GM18517 (cell line): ENCODE measurements around the gene GNG14.
"Not testable (repeated sequence)": the region's sequence is repeated elsewhere in the genome, so short reads cannot be mapped to it uniquely, and the experiment has no call there.

Experiments used
- ATAC-seq: cut with Tn5 transposase; IDR thresholded peaks from one replicate; pipeline ENCODE4 v1.9.1; 2021; ENCODE audit warnings: mild to moderate bottlenecking, moderate library complexity; ENCODE audit not compliant: unreplicated experiment

GNG14 gene

DNA sequence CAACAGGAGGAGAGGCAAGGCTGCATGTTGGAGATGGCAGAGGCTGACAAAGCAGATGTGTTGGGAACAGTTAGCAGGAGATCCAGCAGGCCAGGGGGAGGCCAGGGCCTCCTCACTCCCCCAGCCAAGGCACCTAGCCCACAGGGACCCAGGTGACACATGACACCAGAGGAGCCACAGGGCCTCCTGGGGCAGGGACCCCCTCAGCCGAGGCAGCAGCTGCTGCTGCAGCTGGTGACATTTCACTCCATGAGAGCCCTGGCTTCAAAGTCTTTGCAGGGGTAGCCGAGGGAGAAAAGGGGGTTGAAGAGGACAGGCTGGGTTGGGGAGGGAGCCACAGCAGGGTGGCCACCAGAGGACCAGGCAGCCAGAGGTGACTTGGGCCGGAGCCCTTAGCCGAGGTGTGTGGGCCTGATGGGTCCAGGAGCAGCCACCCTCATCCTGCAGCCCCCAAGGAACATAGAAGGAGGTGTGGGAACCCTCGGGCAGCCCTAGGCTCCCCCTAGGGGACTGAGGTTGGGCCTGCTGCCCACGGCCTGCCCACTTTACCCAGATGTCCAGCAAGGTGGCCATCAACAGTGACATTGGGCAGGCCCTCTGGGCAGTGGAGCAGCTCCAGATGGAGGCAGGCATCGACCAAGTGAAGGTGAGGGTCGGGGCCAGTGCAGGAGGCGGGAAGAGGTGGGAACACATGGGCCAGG is at the start of gene GNG14:
GNG14 (plus strand) TSS at position 503 of the 701 bp plus-strand sequence; CDS start at position 554, 51 bp downstream.
- ATAC-seq, result no peak

DNA sequence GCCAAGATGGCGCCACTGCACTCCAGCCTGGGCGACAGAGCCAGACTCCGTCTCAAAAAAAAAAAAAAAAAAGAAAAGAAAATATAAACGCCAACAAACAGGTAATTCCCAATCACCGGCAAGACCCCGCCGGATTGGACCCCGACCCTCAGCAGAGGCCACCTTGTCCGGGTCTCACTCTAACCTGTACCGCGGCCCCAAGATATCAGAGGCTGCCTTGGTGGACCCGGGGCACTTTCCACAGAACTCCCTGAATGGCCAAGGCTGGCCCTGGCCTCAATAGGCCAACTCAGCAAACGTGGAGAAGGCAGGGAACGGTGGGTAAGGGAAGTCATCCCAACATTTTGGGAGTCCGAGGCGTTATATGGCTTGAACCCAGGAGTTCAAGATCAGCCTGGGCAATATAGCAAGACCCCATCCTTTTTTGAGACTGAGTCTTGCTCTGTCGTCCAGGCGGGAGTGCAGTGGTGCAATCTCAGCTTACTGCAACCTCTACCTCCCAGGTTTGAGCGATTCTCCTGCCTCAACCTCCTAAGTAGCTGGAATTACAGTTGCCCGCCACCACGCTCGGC is 49.1 kb upstream of the GNG14 start:
- ATAC-seq, result no peak

DNA sequence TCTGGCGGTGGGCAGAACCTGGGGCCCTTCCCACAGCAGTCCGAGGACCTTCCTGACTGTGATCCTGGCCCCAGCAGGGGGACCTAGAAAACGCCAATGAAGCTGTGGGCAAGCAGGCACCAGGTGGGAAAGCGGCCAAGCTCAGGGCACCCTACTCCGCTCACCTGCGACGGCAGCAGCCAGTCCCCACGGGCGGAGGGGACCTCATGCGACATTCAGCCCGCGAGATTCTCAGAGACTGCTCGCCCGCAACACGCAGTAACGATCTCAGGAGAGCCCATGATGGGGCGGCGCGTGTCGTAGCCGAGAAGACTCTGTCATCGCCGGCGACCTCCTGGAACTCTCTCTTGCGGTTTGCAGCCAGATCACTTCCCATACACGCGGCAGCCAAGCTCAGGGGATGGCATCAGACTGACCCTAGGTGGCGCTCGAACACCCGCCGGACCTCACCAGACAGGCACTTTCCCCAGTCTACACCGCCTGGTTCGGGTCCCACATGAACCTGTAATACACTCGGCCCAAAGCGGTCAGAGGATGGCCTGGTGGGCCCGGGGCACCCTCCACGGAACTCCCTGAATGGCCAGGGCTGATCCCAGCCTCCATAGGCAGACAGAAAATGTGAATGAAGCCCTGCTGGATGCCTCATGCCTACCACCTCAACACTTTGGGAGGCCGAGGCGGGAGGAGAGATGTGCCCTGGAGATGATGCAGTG is 47.7 kb upstream of the GNG14 start:
- no peak for ATAC-seq

DNA sequence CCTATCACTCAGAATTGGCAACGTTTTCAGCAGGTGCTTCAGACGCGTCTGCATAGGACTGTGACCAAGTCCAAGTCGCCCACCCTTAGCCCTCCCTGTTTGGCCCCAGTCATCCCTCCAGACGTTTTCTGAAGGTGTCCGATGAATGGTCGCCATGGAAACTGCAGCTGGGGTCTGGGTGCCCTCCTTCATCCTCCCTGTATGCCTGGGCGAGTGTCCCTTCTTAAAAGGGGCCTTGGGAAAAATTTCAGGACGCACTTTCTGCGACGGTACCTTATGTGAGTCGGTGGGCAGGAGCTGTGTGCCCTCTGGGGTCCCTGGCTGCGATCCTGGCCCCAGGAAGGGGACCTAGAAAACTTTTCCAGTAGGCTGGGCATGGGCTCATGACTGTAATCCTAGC is 46.3 kb upstream of the GNG14 start:
- ATAC-seq, result no peak

DNA sequence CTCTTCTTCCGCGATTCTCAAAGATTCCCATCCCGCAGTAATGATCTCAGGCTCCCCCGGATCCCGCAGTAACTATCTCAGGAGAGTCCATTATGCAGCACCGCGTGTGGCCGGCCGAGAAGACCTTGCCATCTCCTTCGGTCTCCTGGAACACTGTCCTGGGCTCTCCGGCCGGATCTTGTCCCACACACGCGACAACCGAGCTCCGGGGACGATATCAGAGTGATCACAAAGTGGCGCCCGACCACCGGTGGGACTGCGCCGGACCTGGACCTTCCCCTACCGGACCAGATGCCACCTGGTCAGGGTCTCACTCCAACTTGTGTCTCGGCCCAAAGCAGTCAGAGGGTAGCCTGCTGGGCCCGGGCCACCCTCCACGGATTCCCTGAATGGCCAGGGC is 45.3 kb upstream of the GNG14 start:
- ATAC-seq, result no peak

DNA sequence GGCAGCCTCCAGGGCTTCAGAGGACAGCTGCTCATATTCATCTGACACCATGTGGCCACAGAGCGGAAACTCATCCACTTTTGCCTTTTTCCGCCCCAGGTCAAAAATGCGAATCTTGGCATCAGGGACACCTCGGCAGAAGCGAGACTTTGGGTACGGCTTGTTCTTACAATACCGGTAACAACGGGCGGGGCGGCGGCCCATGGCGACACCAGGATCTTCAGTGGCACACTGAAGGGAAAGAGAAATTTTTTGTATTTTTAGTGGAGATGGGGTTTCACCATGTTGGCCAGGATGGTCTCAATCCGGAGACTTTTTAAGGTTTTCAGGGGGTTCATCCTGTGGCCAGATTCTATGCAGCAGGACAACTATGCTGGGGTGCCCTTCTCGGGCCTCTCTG is 44.1 kb upstream of the GNG14 start:
- ATAC-seq, result not testable (repeated sequence)

DNA sequence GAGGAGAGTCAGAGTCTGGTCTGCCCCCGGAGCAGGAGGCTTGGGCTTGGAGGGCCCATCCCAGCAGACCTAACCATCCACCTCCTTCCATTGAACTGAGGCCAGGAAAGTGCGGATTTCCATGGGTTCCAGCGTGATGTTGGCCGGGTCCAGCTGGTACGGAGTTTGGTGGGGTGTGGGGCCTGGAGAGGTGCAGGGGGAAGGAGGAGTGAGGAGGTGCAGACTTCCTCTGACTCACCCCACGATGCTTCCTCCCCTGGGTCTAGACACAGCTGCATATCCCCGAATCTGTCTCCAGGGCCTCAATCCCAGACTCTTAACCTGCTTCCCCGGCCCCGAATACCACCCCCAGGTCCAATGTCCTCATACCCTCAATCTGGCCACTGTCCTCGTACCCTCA is 41.2 kb upstream of the GNG14 start:
- ATAC-seq, result no peak

DNA sequence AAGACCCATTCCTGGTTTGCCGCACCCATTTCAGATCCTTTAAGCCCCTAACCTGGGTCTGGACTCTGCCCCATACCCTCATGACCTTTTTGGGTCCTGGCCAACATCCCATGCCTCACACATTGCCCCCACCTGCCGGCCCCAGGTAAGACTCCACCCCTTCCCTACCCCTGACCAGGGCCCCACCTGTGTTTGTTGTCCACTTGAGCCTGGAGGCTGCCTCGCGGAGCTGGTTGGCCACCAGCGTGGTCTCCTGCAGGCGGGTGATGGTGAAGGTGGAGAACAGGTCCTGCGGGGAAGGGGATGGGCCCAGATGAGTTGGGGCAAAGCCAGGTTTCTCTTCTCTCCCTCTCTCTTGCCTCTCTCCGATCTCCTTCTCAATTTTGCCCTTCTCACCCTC is 40.8 kb upstream of the GNG14 start:
- ATAC-seq, result no peak

DNA sequence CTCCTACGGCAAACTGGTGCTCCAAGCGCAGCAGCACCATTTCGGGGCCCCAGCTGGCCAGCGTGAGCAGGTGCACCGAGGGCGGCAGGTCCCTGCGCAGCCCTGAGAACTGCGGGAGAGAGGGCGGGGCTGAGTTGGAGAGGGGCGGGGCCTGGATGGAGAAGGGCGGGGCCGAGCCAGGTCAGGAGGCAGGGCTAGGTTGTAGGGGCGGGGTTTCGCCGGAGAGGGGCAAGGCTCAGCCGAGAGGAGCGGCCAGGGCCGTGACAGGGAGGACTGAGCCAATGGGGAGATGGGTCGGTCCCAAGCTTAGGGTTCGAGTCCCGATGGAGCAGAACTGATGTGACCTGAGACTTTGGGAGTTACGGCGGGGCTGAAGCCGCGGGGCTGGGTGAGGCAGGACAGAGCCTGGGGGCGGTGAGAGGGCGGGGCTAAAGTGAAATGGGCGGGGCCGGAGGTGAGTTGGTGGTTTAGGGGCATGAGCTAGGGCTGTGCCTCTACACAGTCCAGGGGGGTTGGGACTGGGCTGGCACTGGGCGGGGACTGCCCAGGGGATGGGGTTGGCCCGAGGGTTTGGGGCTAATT is 40.2 kb upstream of the GNG14 start:
- ATAC-seq, result no peak

DNA sequence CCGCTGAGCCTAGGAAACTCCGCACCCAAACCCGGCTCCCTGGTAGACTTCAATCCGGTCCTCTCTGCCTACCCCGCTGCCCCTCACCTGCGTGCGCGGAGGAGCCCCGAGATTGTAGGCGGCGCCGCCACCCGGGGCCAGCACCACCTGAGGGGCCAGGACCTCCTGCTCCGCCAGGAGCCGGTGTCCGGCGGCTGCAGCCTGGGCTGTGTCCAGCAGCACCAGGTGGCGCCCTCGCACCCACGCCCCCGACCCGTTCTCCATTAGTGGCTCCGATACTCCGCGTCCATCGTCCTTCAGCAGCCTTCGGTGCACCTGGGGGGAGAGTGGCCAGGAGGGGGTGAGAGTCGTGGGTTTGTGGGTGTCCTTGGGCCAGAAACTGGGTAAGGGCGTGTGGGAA is 39.7 kb upstream of the GNG14 start:
- ATAC-seq, result no peak

DNA sequence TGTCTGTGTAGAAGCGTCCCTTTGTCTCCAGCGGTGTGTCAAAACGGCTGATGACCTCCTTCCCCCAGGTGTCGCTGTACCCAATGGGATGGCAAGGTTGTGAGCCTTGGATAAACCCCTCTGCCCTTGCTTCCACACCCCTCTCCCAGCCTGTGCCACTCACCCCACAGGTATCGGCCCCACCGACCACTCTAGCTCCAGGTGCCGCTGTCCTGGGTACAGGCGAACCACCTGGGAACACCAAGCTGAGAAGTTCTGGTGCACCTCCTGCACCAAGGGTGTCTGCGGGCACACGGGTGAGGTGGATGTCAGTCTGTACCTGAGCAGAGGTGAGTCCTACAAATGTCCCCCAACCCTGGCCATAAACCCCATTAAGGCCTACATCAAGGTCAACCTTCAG is 37.9 kb upstream of the GNG14 start:
- no peak for ATAC-seq

DNA sequence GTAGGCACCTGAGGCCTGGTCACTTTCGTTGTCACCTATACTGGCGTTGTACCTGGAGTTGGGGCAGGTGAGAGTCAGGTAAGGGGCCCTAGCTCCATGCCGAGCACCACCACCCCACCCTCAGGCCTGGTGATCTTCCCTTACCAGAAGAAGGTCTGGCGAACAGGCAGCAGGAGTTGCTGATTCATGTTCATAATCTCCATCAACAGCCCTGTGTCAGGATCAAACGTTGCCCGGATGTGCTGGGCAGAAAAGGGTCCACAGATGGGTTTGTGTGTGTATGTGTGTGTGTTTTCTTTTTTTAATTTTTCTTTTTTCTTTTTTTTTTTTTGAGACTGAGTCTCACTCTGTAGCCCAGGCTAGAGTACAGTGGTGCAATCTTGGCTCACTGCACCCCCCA is 35.6 kb upstream of the GNG14 start:
- ATAC-seq, result no peak

DNA sequence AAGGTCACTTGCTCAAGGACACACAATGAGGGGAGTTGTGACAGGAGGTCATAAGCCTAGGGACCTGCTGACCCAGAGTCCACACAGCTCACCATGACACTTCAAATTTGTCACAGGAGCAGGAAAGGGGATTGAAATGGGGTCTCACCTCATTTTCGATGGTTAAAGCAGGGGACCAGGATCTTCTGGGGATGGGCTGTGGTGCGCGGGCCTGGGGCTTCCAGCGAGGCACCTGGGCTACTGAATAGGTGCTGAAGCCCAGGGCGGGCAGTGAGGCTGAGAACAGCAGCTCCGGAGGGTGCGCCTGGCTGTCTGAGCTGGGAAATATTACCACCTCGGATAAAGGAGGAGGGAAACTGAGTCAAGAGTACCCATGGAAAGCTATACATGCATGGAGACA is 32.3 kb upstream of the GNG14 start:
- no peak for ATAC-seq

DNA sequence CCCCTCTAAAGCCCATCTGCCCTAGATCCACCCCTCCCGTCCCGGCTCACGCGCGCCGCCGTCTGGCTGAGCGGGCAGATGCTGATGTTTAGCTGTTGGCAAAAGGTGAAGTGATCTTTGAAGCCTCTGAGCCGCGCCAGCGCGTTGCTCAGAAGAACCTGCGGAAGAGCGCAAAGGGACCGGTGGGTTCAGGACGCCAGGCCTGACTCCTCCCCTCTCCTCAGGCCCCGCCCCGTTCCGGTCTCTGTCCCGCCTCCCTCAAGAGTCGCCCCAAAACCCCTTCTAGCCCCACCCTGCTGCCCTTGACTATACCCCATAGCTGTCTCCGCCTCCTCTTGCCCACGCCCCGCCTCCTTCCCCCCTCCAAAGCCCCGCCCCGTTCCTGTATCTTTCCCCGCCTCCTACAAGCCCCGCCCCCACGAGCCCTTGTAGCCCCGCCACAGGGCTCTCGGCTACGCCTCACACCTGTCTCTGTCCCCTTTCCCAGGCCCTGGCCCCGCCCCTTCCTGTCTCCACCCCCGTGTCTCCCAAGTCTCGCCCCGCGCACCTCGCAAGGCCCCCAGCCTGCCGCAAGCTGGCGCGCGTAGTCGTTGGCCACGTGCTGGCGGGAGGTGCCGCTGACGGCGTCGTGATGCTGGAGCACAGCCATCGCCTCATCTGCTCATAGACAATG is 30.8 kb upstream of the GNG14 start:
- ATAC-seq, result no peak

DNA sequence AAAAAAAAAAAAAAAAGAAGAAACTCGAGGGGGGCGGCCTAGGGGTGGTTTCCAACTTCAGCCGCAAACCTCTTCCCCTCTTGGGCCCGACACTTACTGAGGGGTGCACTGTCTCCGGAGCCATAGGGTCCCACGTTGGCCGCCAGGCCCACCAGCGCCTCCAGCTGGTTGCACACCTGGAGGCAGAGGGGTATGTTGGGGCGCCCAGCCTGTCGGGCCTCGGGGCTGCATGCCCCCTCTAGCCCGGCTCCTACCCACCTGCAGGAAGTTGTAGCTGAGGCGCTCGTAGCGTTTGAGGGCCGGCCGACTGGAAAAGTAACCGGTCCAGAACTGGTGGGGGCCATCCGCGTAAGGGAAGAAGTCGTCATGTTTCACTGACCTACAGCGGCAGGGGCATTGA is 29.8 kb upstream of the GNG14 start:
- ATAC-seq, result no peak

DNA sequence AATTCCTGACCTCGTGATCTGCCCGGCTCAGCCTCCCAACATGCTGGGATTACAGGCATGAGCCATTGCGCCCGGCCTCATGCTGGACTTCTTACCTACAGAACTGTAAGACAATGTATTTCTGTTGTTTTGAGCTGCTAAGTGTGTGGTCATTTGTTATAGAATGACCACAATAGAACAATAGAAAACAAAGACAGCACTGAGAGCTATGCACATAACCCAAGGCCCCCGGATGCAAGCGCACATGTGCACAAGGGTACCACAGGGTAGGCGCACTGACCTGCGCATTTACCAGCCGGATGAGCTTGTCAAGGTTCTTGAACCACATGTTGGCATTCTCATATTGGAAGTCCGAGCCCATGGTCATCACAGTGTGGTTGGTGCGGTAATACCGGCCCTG is 26.8 kb upstream of the GNG14 start:
- no peak for ATAC-seq

DNA sequence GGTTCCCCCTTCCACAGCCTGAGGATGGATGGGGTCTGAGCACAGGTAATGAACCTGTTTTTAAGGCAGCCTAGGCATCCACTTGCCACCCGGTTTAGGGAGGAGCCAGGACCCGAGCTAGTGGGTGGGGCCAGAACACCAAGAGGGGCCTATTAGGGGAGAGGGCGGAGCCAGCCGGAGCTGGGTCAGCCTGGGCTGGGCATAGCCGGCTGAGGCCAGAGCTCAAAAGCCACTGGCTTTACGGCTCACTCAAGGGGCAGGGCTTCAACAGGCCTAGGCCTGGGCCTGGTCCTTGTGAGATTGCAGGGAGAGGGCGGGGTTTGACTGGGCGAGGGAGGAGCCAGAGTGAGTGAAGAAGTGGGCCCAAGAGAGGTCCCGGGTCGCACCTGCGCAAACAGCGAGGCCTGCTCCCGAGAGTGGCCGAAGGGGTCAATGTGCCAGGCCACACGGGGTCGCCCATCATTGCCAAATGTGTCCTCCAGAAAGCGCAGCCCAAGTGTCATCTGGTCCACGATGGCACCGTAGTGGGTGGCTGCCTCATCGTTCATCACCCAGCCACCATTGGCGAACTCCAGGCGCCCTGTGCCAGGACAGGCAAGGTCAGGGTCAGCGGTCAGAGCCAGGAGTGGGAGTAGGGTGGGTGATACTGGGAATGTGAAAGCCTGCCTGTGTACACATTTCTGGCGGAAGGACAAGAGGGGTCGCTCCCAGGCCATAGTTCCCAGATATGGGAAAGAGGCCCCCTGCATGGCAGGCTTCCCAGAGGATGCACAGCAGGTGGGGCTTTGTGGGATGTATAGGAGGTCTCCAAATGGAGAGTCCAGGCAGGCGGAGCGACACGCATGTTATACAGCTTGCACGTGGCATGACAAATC is 23.2 kb upstream of the GNG14 start:
- ATAC-seq, result no peak

DNA sequence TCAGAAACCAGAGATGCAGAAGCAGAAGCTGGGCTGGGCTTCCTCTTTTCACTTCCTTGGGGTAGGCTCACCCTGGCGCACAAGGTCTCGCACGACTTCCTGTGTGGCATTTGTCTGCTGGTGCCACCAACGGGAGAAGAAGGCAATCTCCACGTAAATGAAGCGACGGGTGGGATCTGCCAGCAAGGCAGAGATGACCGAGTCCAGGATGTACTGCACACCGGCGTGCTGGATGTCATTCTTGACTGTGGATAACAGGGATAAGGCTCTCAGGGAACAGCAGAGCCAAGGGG is 22.6 kb upstream of the GNG14 start:
- no peak for ATAC-seq

DNA sequence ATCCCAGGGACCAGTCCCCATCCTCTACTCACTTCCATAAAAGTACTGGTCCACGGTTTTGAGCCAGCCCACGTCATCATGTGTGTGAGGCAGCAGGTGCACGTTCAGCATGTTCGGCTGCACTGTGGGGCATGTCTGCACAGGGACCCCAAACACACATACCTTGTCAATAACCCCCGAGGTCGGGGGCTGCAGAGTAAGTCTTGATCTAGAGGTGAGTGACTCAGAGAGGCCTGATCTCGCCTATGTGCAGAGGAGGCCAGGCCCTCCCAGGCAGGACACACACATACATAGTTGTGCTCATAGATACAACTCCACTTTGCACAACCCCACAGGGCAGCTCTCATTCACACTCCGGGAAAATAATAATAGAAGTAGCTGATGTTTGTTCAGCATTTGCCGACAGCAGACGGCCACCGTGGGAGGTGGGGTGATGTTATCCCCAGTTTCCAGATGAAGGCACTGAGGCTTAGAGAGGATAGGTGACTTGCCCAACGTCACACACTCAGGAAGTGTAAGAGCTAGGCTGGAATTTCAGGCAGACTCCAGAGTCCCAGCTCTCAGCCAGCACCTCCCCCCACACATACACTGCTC is 22.0 kb upstream of the GNG14 start:
- no peak for ATAC-seq

DNA sequence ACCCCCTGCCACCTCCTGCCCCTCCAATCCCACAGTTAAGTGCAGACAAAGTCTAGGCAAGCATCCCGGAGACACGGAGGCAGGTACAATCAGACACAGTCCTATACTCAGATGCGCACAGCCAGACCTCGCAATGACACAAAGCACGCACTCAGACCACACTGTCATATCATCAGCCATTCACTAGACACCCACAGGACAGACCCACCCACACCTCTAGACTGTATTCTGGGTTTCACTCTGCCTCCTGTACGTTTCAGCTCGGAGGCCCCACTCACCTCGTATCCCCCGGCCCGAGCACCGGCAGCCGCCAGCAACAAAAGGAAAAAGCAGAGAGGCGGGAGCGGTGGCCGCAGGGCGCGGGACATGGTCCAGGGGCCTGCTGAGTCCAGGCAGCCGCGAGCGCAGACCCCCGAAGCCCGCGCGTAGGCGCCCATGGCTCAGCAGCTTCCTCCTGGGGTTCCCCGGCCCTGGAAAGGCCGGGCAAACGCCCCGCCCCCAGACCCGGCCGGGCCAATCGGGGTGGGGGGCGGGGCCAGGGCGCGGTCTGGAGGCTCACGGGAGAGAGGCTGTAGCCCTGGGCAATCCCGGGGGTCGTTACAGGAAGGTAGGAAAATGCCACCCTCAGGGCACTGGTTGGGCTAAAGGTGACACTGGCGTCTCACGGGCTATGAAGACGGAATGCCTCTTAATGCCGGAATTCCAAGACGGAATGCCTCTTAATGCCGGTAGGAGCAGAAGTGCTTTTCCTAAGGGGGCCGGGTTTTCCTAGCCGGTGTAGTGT is 21.3 kb upstream of the GNG14 start, which contains the start of the genes MAN2B1 and WDR83:
MAN2B1 (minus strand) TSS at position 478 of the 784 bp plus-strand sequence; CDS start at position 437, 41 bp downstream.
WDR83 (plus strand) TSS at position 543 of the 784 bp plus-strand sequence. CDS start 2,984 bp downstream, outside the sequence.
- no peak for ATAC-seq
